Colonic mucosa (tissue), 4 donors: ENCODE data around the gene UBE2L5. TPM values are rescaled to one million over a fixed set of nuclear protein-coding genes. Genes with fewer than 3 reads are reported as not detected.
A peak's percentile ranks its signal among the peaks of the same experiment; 100 is the strongest.

ENCODE experiments used
- DNase-seq: peaks from one replicate; pipeline ENCODE4 v3.0.0-alpha.2; 2020
- H3K27ac ChIP-seq: fragments of 200-600 bp; one replicate; pipeline ENCODE4 v1.8.0; 2021
- H3K27me3 ChIP-seq: fragments of 200-600 bp; one replicate; pipeline ENCODE4 v1.8.0; 2021
- H3K36me3 ChIP-seq: fragments of 200-600 bp; one replicate; pipeline ENCODE4 v1.8.0; 2021
- H3K4me1 ChIP-seq: fragments of 200-600 bp; one replicate; pipeline ENCODE4 v1.8.0; 2021; ENCODE audit warnings: mild to moderate bottlenecking
- H3K4me3 ChIP-seq: fragments of 200-600 bp; one replicate; pipeline ENCODE4 v1.8.0; 2021
- H3K9ac ChIP-seq, 2 donors: one replicate each; pipeline ENCODE4 v1.7.0; 2013; ENCODE audit warnings: control low read depth in 2 of 2, low read depth in 2 of 2, low read length in 2 of 2
- H3K9me3 ChIP-seq: fragments of 200-600 bp; one replicate; pipeline ENCODE4 v1.8.0; 2021
- CTCF ChIP-seq: fragments of 200-600 bp; IDR thresholded peaks from one replicate; pipeline ENCODE4 v1.8.0; 2022; ENCODE audit warnings: antibody characterized with exemption, mild to moderate bottlenecking
- intact Hi-C: fragments of 100-400 bp; cut with DNase I; formaldehyde crosslinking; loops from one replicate; pipeline ENCODE4 v1.14.1; 2022
- total RNA-seq, 2 donors: library from RNA; stranded (reverse); fragmentation: NEBNext Ultra II Directional in 1 of 2; extraction: Animal tissue kit (Norgen Biotek cat#: 25700) in 1 of 2; gene quantifications; one replicate each; pipeline ENCODE4 v1.2.1, GENCODE V29; 2021
- donor health status: healthy.
- donor health status: DM: no; HTN: no; CAD: no.
- donor health status: DM: no; HTN: no; CAD: no.

Gene UBE2L5
- total RNA-seq, 2 donors from 2014 or later, result not detected

DNA sequence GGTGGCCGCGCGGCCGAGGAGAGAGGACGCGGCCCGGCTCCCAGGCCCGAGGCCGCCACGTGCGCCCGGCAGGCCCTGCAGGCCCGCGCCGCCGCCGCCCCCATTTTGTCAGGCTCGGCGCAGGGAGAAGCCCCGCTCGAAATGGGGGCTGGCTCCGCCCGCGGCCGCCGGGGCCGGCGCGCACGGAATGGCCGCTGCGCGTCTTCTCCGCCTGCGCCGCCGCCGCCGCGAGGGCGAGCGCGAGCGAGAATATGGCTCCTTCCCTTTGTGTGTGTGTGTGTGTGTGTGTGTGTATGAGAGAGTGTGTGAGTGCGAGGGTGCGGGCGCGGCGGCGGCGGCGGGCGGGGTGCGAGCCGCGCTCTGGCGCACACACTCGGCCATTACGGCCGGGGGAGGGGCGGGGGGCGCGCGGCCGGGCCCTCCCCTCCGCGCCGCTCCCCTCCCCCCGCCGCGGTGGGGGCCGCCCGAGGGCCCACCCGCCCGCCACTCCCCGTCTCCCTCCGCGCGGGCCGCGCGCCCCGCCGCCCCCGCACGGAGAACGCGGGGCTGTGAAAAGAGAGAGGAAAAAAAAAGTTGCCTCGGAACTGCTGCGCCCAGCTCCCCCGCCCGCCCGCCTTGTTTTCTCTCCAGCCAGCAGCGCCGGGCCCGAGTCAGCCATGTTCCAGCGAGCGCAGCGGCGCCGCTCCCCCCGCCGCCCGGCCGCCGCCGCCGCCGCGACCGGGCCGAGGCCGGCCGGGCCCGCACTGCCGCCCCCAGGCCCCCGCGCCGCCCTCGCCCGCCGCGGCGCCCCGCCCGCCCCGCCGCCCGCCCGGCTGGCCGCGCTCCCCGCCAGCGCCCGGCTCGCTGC is 42.4 kb downstream of the UBE2L5 start:
- Histone ChIP-seq H3K9me3 (no peaks in the 10 kb centered on the region), H3K4me1 (peaks cover 4% of the 10 kb centered on the region), H3K27ac (peak overlapping the region; percentile 92), H3K27me3 (no peaks in the 10 kb centered on the region), H3K9ac (peak overlapping the region; percentile 90), H3K36me3 (peaks cover 4% of the 10 kb centered on the region), H3K4me3 (peak overlapping the region; percentile 53)
- DNase-seq, result peak; percentile 77
- TF ChIP-seq CTCF, result no peak
- intact Hi-C loops, result loop anchor here (10.0 kb wide), 1 partner anchor 150 kb away; the partner anchor contains the start of gene USPL1

DNA sequence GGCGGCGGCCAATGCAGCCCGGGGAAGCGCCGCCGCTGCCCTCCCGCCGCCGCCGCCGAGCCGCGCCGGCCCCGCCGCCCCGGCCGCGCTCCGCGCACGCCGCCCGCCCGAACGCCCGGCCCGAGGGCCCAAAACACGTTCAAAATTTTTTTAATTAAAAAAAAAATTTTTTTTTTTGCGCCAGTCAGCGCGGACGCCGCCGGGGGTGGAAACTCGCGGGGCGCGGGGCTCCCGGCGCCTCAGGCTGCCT is 43.0 kb downstream of the UBE2L5 start:
- TF ChIP-seq CTCF, result no peak

DNA sequence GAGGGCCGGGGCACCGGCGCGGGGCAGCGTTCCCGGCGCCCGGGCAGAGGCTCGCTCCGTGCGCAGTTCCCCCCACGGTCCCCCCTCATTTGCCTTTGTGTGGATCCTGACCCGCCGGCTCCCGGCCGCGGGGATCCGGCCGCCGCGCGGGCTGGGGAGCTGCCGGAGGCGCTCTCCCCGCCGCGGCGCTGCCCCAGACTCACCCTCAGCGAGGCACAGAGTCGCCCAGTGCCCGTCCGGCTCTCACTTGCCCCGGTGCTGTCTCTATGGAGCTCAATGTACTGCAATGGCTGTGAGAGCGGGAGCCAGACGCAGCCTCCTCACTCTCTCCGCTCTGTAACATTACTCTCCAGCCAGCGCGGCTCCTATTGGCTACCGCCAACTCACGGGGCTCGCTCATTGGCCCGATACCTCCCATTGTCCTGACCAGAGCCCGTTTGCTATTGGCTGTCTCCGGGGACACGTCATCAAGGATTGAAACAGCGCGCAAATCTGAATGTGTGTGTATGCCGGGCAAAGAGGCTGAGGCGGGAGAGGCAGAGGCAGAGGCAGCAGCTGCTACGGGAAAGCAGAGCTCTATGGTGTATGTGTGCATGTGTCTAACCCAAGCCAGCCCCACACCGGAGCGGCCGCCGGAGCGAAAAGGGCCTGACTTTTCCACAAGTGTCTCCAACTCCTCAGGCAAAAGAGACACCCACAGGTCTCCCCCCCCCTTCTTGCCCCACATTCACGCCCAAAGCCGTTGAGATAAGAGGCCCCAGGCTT is 43.5 kb downstream of the UBE2L5 start, which contains the start of gene HMGB1:
HMGB1 (minus strand) TSS at position 344 of the 765 bp plus-strand sequence. CDS start 2,256 bp downstream, outside the sequence.
- TF ChIP-seq CTCF, result no peak
- Histone ChIP-seq H3K9me3 (no peaks in the 10 kb centered on the region), H3K4me3 (peak within 1 kb of the TSS; percentile 86)

More for the DNA sequence above, 43.0 kb downstream of the UBE2L5 start:
- peaks cover 4% of the 10 kb centered on the region for H3K36me3 ChIP-seq
- peaks cover 4% of the 10 kb centered on the region for H3K4me1 ChIP-seq
- H3K9ac ChIP-seq, result peak overlapping the region; percentile 79 to 98
- H3K9me3 ChIP-seq, result no peaks in the 10 kb centered on the region
- peak overlapping the region; percentile 86 for H3K4me3 ChIP-seq
- peak overlapping the region; percentile 99 for H3K27ac ChIP-seq
- no peak for DNase-seq
- intact Hi-C loops, result loop anchor here (10.0 kb wide), 1 partner anchor 150 kb away; the partner anchor contains the start of gene USPL1
- H3K27me3 ChIP-seq, result no peaks in the 10 kb centered on the region

GRCh38 chr13:30466358-30466714 is 44.0 kb downstream of the UBE2L5 start:
- TF ChIP-seq CTCF, result no peak
- peak overlapping the region; percentile 86 for H3K4me3 ChIP-seq
- peak overlapping the region; percentile 4 to 14 for H3K9ac ChIP-seq
- H3K36me3 ChIP-seq, result peaks cover 3% of the 10 kb centered on the region
- no peak overlapping the region for H3K27ac ChIP-seq
- no peak for DNase-seq
- peaks cover 4% of the 10 kb centered on the region for H3K4me1 ChIP-seq
- H3K9me3 ChIP-seq, result no peaks in the 10 kb centered on the region
- intact Hi-C loops, result loop anchor here (10.0 kb wide), 1 partner anchor 148 kb away; the partner anchor contains the start of gene USPL1
- H3K27me3 ChIP-seq, result no peaks in the 10 kb centered on the region

More for the DNA sequence above, 43.5 kb downstream of the UBE2L5 start, which contains the start of gene HMGB1:
- Histone ChIP-seq H3K4me1 (peaks cover 4% of the 10 kb centered on the region), H3K27me3 (no peaks in the 10 kb centered on the region), H3K36me3 (peaks cover 4% of the 10 kb centered on the region), H3K9ac (peak within 1 kb of the TSS; percentile 79 to 98), H3K27ac (peak within 1 kb of the TSS; percentile 99)
- DNase-seq, result peak; percentile 99
- intact Hi-C loops, result loop anchor here (10.0 kb wide), 1 partner anchor 149 kb away; the partner anchor contains the start of gene USPL1

- Histone ChIP-seq H3K27me3 (no peaks in the 10 kb centered on the region), H3K4me3 (no peak overlapping the region), H3K36me3 (no peaks in the 10 kb centered on the region), H3K9me3 (no peaks in the 10 kb centered on the region), H3K4me1 (peaks cover 4% of the 10 kb centered on the region), H3K9ac (peak overlapping the region in 1 of 2 donors; percentile 14), H3K27ac (no peak overlapping the region)
- intact Hi-C loops, result loop anchor here (10.0 kb wide), 1 partner anchor 148 kb away; the partner anchor contains the start of gene USPL1
- TF ChIP-seq CTCF, result no peak
- no peak for DNase-seq
Measured at GRCh38 chr13:30466841-30467252, 44.6 kb downstream of the UBE2L5 start.
